ENCODE data around the gene TMEM273. TPM values are rescaled to one million over a fixed set of nuclear protein-coding genes. Genes with fewer than 3 reads are reported as not detected.

TMEM273 gene
- total RNA-seq, 4 donors from 2014 or later, result 4.9 to 11.2 (median 7.8) TPM

- no peaks in the 10 kb centered on the region for H3K36me3 ChIP-seq
- TF ChIP-seq CTCF (IDR thresholded peaks at IDR 0.05 in 4 of 5, conservative IDR thresholded peaks at IDR 0.05 in 1 of 5), result no peak
- no peak for TF ChIP-seq POLR2A (IDR thresholded peaks at IDR 0.05)
- H3K4me3 ChIP-seq, result no peak overlapping the region
- no peak overlapping the region for H3K27ac ChIP-seq
- ATAC-seq (no peak), DNase-seq (no peak)
- in situ Hi-C loops (cut with MboI; ENCODE audit: low sequenced_read_pairs in 4 of 4), result loop anchor here in 2 of 4 donors (10.0 to 25.0 kb wide), 2 partner anchors 181 to 504 kb away; no protein-coding TSS in a partner anchor
- intact Hi-C loops (cut with DNase I; ENCODE audit: low total_unique reads), result no loop called here
- H3K4me1 ChIP-seq, result peaks cover 0 to under 1% of the 10 kb centered on the region in 2 donors
- no peaks in the 10 kb centered on the region for H3K9me3 ChIP-seq
- H3K27me3 ChIP-seq, result no peaks in the 10 kb centered on the region
Measured at GRCh38 chr10:49165821-49166483, 22.2 kb downstream of the TMEM273 start.

GRCh38 chr10:49165259-49165658 lies 22.9 kb downstream of the TMEM273 start:
- intact Hi-C loops (cut with DNase I; ENCODE audit: low total_unique reads), result no loop called here
- in situ Hi-C loops (cut with MboI; ENCODE audit: low sequenced_read_pairs in 4 of 4), result loop anchor here in 2 of 4 donors (10.0 to 25.0 kb wide), 2 partner anchors 180 to 503 kb away; no protein-coding TSS in a partner anchor
- H3K36me3 ChIP-seq, result no peaks in the 10 kb centered on the region

GRCh38 chr10:49164559-49165188 lies 23.5 kb downstream of the TMEM273 start:
- Histone ChIP-seq H3K9me3 (no peaks in the 10 kb centered on the region), H3K36me3 (no peaks in the 10 kb centered on the region), H3K4me1 (no peaks in the 10 kb centered on the region), H3K27me3 (no peaks in the 10 kb centered on the region), H3K27ac (no peak overlapping the region), H3K4me3 (no peak overlapping the region)
- DNase-seq (no peak), ATAC-seq (no peak)
- peak; percentile 22 to 44 (median 36) for TF ChIP-seq CTCF (IDR thresholded peaks at IDR 0.05 in 4 of 5, conservative IDR thresholded peaks at IDR 0.05 in 1 of 5)
- TF ChIP-seq POLR2A (IDR thresholded peaks at IDR 0.05), result no peak
- intact Hi-C loops (cut with DNase I; ENCODE audit: low total_unique reads) (loop anchor here (1.0 to 5.0 kb wide), 2 partner anchors 185 to 507 kb away; no protein-coding TSS in a partner anchor), in situ Hi-C loops (cut with MboI; ENCODE audit: low sequenced_read_pairs in 4 of 4) (loop anchor here in 2 of 4 donors (10.0 to 25.0 kb wide), 2 partner anchors 180 to 502 kb away; no protein-coding TSS in a partner anchor)

More at GRCh38 chr10:49165259-49165658, 22.9 kb downstream of the TMEM273 start:
- no peaks in the 10 kb centered on the region for H3K4me1 ChIP-seq
- H3K9me3 ChIP-seq, result no peaks in the 10 kb centered on the region
- no peak for DNase-seq
- no peak overlapping the region for H3K4me3 ChIP-seq
- TF ChIP-seq CTCF (IDR thresholded peaks at IDR 0.05 in 4 of 5, conservative IDR thresholded peaks at IDR 0.05 in 1 of 5), result no peak
- TF ChIP-seq POLR2A (IDR thresholded peaks at IDR 0.05), result no peak
- ATAC-seq, result no peak
- no peaks in the 10 kb centered on the region for H3K27me3 ChIP-seq
- H3K27ac ChIP-seq, result no peak overlapping the region

GRCh38 chr10:49163741-49164140 lies 24.4 kb downstream of the TMEM273 start:
- H3K27me3 ChIP-seq, result no peaks in the 10 kb centered on the region
- no peak for ATAC-seq
- no peak overlapping the region for H3K4me3 ChIP-seq
- no peaks in the 10 kb centered on the region for H3K4me1 ChIP-seq
- DNase-seq, result no peak
- TF ChIP-seq POLR2A (IDR thresholded peaks at IDR 0.05), result no peak
- TF ChIP-seq CTCF (IDR thresholded peaks at IDR 0.05 in 4 of 5, conservative IDR thresholded peaks at IDR 0.05 in 1 of 5), result no peak
- no peak overlapping the region for H3K27ac ChIP-seq
- intact Hi-C loops (cut with DNase I; ENCODE audit: low total_unique reads) (loop anchor here (1.0 to 5.0 kb wide), 2 partner anchors 184 to 506 kb away; no protein-coding TSS in a partner anchor), in situ Hi-C loops (cut with MboI; ENCODE audit: low sequenced_read_pairs in 4 of 4) (loop anchor here in 2 of 4 donors (10.0 to 25.0 kb wide), 2 partner anchors 179 to 501 kb away; no protein-coding TSS in a partner anchor)
- H3K9me3 ChIP-seq, result no peaks in the 10 kb centered on the region
- no peaks in the 10 kb centered on the region for H3K36me3 ChIP-seq
